CD4-positive, alpha-beta T cell treated with Interleukin-4 for 1 hour (primary cell): ENCODE results near the gene HBS1L.
A peak's percentile ranks its signal among the peaks of the same experiment; 100 is the strongest.
"Not testable (repeated sequence)": the region's sequence is repeated elsewhere in the genome, so short reads cannot be mapped to it uniquely, and the experiment has no call there.

Experiments used
- DNase-seq, 2 donors: peaks; one replicate each; pipeline ENCODE4 v3.0.0-alpha.2; 2020 to 2022

HBS1L gene

DNA sequence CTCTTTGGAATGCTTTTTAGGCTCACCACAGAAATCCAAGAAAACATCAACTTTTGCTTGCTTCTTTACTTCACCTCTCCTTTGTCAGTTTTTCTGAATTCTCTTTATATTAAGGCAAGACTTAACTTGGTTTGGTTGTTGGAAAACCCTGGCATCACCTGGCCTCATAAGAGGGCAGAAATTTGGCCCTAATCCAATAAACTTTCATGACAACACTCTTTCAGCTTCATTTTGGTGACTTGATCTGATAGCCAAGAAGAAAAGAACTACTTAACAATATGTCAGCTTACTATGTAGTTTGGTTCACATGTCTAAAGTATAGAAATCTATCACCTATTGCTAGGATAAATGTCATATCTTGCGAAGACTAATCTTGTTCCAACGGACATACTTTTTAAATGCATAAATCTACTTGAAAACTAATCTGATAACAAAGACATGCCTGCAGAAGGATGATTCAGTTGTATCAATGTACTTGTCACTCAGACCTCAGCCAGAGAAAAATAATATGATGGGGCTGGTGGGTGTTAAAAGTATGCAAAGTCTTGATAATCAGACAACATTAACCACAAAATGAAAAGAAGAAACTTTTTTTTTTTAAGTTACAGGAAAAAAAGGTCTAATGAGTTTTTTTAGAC, 19.3 kb upstream of the HBS1L start:
- no peak for DNase-seq

DNA sequence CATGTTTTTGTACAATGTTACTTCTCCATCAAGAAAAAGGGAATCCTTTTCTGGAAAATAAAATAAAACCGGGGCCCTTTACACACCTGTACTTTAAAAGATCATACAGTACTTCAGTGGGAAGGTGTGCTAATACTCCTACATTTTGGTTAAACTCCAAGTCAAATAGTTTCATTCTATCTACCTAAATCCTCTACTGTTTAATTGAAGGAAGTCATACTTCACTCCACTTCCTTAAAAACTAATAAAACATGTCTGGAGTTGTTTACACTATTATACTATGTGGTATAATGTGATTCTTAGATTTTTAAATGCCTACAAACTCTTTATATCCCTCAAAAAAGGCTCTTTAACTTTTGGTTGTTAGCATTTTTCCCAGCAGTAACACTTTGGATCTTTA, 18.6 kb upstream of the HBS1L start:
- no peak for DNase-seq

DNA sequence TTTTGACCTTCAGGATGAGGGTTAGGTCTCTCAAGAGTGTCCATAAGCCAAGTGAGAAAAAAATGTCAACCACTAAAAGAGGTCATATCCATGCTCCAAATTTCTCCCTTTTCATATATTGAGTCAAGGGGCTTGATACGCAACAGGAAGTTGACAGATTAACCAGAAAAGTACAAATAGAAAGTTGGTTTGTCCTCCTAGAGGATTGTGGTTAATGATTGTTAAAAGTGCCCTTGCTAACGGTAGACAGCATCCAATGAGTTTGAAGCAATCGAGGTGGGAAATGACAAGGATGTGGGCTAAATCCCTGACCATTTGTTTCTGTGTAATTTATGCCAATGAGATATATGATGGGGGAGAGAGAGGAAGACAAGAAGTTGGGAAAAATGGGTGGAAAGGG, 18.1 kb upstream of the HBS1L start:
- no peak for DNase-seq

GRCh38 chr6:135071541-135071940, 16.9 kb upstream of the HBS1L start:
- DNase-seq, result no peak

GRCh38 chr6:135067911-135068310, 13.3 kb upstream of the HBS1L start:
- DNase-seq, result no peak

GRCh38 chr6:135066806-135067205, 12.2 kb upstream of the HBS1L start:
- peak in 1 of 2 donors; percentile 39 for DNase-seq

DNA sequence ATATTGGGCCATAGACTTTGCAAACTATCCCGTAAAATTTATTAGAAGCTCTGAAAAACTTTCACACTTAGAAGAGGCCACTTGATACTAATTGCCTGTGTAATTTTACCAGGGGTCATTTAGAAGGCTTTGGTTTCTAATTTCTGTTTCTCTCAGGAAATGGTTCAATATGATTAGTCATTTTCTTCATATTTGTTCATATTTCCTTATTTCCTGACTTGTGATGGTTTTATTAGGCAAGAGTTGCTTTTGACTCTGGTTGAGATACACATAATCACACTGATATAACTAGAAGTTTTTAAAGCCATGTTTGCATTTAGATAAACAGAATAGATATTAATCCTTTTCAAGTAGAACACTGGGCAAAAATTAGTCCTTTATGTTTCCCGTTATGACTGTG, 11.8 kb upstream of the HBS1L start:
- no peak for DNase-seq

GRCh38 chr6:135064586-135064985, 10.0 kb upstream of the HBS1L start:
- no peak for DNase-seq

- no peak for DNase-seq
Measured at GRCh38 chr6:135063926-135064325, 9.3 kb upstream of the HBS1L start.

DNA sequence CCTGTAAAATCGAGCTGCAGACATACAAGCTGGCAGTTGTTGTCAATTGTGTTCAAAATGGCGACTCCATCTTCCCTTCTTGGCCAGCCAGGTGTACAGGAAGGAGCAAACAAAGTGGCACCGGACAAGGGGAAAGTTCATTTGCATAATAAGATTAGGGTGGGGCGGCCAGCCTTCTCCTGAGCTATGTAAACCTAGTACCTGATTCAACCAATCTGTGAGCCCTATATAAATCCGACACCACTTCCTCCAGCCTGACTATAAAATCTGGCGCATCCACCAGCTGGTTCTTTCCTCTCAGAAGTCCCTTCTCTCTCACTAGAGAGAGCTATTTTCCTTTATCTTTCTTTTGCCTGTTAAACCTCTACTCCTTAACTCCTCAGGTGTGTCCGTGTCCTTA, 8.1 kb upstream of the HBS1L start:
- DNase-seq, result no peak

DNA sequence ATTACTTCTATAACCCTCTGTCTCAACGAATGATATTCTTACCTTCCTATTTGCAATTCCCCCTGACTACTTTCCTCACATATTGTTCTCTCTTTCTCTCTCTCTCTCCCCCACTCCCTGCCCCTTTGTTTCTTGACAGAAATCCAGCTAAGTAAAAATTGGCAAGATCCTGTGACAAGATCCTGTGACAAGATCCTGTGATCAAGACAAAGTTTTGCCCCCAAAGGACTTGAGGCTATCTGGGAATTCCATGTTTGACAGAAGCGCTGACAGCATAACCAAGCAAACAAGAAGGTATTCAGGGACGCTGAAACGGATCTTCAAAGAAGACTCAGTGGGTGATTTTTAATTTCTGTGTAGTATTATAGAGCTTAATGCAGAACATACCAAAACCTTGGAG, 5.5 kb upstream of the HBS1L start:
- no peak for DNase-seq

GRCh38 chr6:135058299-135058698, 3.7 kb upstream of the HBS1L start:
- not testable (repeated sequence) for DNase-seq

GRCh38 chr6:135056632-135057031, 2.0 kb upstream of the HBS1L start:
- DNase-seq, result no peak

DNA sequence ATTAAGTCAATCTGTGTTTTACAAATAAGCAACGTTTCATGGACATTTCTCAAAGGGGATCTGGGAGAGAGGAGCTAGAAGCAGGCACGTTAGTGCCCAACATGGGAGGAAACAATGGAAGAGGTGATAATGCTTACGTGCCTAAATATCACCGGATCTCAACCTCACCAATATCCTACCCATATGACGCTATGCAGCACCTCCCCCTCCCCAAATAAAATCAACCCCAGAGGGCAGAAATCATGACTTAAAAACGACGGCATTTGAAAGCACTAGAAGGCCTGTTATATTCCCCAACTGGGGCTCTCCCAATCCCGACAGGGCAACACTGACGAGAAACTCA, 425 bp downstream of the HBS1L start:
- DNase-seq, result peak in 1 of 2 donors; percentile 48

DNA sequence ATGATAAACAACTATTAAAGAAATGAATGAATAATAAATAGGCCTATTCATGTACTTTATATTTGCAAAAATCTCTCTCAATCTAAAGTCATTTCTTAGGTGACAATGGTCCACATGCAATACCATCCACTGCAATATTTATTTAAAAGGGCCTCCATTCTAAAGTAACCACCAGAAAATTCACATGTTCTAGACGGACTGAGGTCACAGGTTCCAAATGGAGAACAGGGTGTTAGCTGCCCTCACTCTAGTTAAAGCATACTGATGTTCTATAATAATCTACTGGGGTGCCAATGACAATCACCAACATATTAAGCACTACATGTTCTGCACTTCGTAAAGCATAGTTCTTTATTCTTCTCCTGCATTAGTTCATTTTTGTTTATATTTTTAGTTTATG, 1.2 kb downstream of the HBS1L start:
- no peak for DNase-seq

DNA sequence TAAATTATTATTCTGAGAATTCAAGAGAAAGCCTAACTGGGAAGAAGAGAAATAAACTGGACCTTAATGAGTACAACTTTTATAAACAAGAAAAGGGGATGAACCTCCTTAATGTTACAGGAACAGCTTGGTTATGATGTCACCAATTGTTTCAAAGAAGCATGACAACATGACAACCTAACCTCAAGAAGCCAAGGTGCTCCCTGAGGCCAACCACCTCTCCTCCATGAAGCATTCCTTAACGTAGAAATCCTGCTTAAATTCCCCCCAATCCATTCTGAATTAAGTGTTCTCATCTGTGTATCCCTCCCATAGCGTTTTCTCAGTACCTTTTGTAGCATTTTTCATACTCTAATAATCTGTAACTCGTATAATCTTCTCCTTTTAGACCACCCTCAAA, 1.7 kb downstream of the HBS1L start:
- DNase-seq, result no peak

DNA sequence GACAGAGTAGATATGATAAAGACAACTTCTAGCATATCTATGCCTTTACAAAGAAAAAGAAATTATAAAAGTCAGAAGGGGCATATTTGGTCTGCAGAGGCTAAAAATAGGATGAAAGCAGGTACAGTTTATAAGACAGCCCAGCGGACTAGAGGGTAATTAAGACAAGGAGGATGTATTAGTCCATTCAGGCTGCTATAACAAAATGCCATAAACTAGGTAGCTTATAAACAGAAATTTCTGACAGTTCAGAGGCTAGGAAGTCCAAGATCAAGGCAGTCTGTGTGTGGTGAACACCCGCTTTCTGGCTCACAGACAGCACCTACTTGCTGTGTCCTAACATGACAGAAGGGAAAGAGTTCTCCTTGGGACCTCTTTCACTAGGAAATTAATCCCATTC, 5.7 kb downstream of the HBS1L start:
- no peak for DNase-seq

GRCh38 chr6:135047336-135047735, 7.3 kb downstream of the HBS1L start:
- DNase-seq, result no peak

- DNase-seq, result peak in 1 of 2 donors; percentile 31
Measured at GRCh38 chr6:135046912-135047311, 7.7 kb downstream of the HBS1L start.

GRCh38 chr6:135044639-135045038, 10.0 kb downstream of the HBS1L start:
- DNase-seq, result no peak

DNA sequence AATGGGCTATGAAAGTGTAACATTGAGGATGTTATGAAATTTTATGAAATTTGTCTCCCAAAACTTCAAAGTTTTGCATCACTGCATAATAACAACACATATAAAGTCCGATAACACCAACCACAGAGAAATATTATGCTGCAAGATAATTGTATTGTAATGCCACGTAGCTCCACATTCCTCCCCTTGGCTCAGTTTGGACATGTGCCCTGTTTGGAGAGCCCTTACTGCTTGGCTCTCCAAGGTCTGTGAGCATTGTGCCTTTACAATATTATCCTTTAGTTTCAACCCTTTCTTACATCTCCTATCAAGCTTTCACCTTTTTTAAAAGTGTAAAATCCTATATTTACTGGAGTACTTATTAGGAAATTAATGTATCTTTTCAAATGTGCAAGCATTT, 10.8 kb downstream of the HBS1L start:
- DNase-seq, result no peak

- no peak for DNase-seq
Measured at GRCh38 chr6:135043364-135043763, 11.3 kb downstream of the HBS1L start.

- no peak for DNase-seq
Measured at GRCh38 chr6:135038335-135038734, 16.3 kb downstream of the HBS1L start.

DNA sequence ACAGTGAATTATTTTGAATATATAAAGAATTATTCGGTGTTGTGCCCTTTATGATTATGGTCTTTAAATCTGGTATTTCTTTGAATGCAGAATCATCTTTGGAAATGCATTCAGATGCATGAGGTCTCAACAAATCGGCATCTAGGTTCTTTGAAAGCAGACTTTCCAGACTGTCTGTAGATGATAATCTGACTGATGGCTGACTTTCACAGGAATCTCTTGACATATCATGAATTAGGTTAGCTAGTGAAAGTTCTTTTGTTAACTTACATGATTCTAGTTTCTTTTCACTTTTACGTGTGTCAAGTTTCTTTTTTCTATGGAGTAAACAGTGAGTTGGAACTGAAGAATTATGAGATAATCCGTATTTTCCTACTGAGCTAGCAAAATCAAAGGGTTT, 17.1 kb downstream of the HBS1L start:
- no peak for DNase-seq

- no peak for DNase-seq
Measured at GRCh38 chr6:135036731-135037420, 17.7 kb downstream of the HBS1L start.
